OCI-LY1 (cell line): ENCODE measurements around the gene NECTIN1.

ENCODE experiments used
- EZH2 ChIP-seq: fragments of 200-600 bp; sonication (generic), shearing (Covaris generic); IDR thresholded peaks from 2 replicates; pipeline ENCODE4 v1.8.0; 2017; ENCODE audit warnings: borderline replicate concordance, mixed run types, mild to moderate bottlenecking, antibody characterized with exemption, low read length, moderate library complexity, mixed read lengths
- TF ChIP-seq, protein P1 (sequence below): fragments of 200-600 bp; sonication (generic), shearing (Covaris generic); IDR thresholded peaks from 2 replicates; pipeline ENCODE4 v1.5.1; 2017; ENCODE audit warnings: mild to moderate bottlenecking, antibody characterized with exemption, low read length, moderate library complexity, mixed read lengths

DNA sequence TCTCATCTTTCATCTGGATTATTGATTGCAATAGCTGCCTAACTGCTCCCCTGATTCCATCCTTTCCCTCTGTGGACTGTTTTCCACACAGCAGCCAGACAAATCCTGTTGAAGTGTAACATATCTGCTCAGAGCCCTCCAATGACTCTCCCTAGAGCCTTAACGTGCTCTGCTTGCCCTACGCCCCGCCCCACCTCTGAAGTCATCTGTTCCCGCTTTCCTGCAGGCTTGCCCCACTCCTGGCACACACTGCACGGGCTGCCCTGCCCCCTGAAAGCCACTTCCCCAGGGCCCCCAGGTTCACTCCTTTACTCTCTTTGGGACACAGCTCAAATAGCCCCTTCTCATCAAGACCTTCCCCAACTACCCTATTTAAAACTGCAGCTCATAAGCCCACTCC is 59.5 kb downstream of the NECTIN1 start:
- no peak for TF ChIP-seq EZH2
- TF ChIP-seq, protein P1, sequence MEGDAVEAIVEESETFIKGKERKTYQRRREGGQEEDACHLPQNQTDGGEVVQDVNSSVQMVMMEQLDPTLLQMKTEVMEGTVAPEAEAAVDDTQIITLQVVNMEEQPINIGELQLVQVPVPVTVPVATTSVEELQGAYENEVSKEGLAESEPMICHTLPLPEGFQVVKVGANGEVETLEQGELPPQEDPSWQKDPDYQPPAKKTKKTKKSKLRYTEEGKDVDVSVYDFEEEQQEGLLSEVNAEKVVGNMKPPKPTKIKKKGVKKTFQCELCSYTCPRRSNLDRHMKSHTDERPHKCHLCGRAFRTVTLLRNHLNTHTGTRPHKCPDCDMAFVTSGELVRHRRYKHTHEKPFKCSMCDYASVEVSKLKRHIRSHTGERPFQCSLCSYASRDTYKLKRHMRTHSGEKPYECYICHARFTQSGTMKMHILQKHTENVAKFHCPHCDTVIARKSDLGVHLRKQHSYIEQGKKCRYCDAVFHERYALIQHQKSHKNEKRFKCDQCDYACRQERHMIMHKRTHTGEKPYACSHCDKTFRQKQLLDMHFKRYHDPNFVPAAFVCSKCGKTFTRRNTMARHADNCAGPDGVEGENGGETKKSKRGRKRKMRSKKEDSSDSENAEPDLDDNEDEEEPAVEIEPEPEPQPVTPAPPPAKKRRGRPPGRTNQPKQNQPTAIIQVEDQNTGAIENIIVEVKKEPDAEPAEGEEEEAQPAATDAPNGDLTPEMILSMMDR = no peak
